Erythroblast (primary cell): Measurements from ENCODE around the gene SORT1.

Experiments
- GATA1 ChIP-seq: IDR thresholded peaks from 2 replicates; pipeline ENCODE4 v1.6.1; 2011; ENCODE audit warnings: low read depth, mild to moderate bottlenecking, control low read depth, low read length, moderate library complexity
- POLR2A ChIP-seq: IDR thresholded peaks from 2 replicates; pipeline ENCODE4 v1.6.1; 2011; ENCODE audit warnings: mild to moderate bottlenecking, low read length

DNA sequence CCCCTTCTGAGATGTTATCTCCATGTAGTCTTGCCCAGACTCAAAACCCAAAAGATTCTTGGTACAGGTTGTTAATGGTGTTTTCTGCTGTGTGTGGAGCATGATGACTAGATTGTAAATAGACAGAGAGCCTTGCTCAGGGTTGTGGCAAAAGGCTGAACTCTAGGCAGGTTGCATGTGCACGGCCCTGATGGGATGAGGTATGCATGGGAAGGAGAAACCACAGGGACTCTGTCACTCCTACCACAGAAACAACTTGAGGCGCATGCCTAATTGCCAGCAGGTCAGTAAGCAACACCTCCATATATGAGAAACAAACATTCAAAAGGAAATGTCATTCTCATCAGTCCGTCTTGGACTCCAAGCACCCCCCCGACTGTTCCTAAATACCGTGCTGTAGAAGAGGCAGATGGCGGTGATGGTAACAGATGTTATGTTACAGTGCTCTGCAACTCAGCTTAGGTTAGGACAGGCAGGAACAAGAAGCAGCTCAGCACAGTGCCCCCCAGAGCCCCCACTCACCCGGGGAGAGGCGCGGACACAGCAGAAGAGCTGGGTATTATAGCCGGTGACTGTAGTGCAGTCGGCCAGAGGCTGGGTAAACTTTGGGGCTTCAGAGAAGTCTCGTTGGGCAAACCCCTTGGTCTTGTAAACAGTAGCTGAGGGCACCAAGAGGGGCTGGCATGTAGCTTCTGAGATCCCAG, 101.9 kb downstream of the SORT1 start:
- TF ChIP-seq POLR2A (no peak), GATA1 (no peak)
